Muscle layer of colon (tissue), 2 donors: ENCODE measurements around the gene CREB1.

Source experiments
- H3K27ac ChIP-seq: one replicate; pipeline ENCODE4 v1.7.0; 2013; ENCODE audit warnings: low read depth, mild to moderate bottlenecking, low read length, moderate library complexity
- H3K27me3 ChIP-seq, 2 donors: one replicate each; pipeline ENCODE4 v1.7.0; 2013; ENCODE audit warnings: low read length in 2 of 2, mild to moderate bottlenecking in 2 of 2; ENCODE audit not compliant: insufficient read depth in 2 of 2, control insufficient read depth in 1 of 2
- H3K36me3 ChIP-seq: one replicate; pipeline ENCODE4 v1.7.0; 2013; ENCODE audit warnings: mild to moderate bottlenecking, low read length; ENCODE audit not compliant: insufficient read depth
- H3K4me1 ChIP-seq: one replicate; pipeline ENCODE4 v1.7.0; 2013; ENCODE audit warnings: mild to moderate bottlenecking, low read length; ENCODE audit not compliant: insufficient read depth
- H3K4me3 ChIP-seq, 2 donors: one replicate each; pipeline ENCODE4 v1.7.0; 2013; ENCODE audit warnings: low read length in 2 of 2, low read depth in 1 of 2, mild to moderate bottlenecking in 1 of 2, moderate library complexity in 1 of 2
- H3K9ac ChIP-seq: one replicate; pipeline ENCODE4 v1.7.0; 2013; ENCODE audit warnings: low read length
- H3K9me3 ChIP-seq: one replicate; pipeline ENCODE4 v1.7.0; 2013; ENCODE audit warnings: mild to moderate bottlenecking, low read length
- donor health status: abdominal sarcoma.
- donor health status: Adenocarcinoma of cecum.

CREB1 gene

DNA sequence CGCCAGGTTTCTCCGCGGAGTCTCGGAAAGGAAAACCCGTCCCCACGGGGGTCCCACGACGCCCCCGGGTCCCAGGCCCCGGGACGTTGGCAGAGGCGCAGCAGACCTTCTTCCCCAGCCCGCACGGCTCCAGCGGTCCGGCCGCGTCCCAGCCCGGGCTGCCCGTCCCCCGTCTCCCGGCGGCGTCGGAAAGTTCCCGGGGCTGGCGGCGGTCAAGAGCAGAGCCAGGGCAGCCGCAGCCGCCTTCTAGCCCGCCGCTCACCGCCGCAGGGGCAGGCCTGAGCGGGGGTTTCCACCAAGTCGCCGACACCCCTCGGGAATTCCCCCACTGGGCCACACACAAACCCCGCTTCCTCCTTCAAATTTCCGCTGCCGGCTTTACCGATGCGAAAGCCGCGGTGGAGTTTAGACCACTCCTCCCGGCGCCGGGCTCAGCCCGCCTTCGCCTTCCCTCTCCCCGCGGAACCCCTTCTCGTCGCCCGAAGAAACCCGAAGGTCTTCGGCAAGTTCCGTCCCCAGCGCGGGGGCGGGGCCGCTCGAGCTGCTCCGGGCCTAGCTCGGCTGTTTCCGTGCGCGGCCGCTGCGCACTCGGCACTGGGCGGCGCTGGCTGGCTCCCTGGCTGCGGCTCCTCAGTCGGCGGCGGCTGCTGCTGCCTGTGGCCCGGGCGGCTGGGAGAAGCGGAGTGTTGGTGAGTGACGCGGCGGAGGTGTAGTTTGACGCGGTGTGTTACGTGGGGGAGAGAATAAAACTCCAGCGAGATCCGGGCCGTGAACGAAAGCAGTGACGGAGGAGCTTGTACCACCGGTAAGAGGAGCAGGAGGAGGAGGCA is at the start of gene CREB1:
TSS of gene CREB1 (plus strand) at position 633 of the 830 bp plus-strand sequence. CDS start 25,674 bp downstream, outside the sequence.
- peaks cover 23% of the 10 kb centered on the region for H3K4me1 ChIP-seq
- no peaks in the 10 kb centered on the region for H3K27me3 ChIP-seq

DNA sequence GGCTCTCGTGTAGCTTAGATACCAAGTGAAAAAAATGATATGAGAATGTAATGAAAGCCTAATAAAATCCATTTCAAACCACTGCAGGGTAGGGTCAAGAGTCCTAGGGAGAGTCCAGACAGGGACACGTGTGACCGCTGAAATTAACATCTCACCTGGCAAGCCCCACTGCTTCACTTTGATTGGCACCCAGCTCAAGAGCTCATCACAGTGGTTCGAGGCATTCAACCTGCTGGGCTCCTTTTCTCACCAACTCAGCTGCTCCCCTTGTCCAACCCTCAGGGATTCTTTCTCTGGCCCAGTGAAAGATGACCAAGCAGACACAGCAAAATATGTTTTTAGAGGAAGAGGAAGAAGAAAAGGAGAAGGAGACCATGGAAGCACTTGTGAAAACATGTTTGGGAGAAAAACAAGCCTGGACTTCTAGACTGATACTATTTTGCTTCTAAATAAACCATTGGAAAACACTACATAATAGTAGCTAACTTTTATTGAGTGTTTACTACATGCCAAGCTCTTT is 49.2 kb upstream of the CREB1 start:
- peak overlapping the region; percentile 32 for H3K27ac ChIP-seq
- H3K36me3 ChIP-seq = no peaks in the 10 kb centered on the region
- H3K4me3 ChIP-seq = no peak overlapping the region
- H3K9me3 ChIP-seq = no peaks in the 10 kb centered on the region
- H3K9ac ChIP-seq = no peak overlapping the region
- H3K27me3 ChIP-seq = no peaks in the 10 kb centered on the region
- peaks cover 9% of the 10 kb centered on the region for H3K4me1 ChIP-seq

More for the DNA sequence above, at the start of gene CREB1:
- Histone ChIP-seq H3K9me3 (no peaks in the 10 kb centered on the region), H3K9ac (peak within 1 kb of the TSS; percentile 85), H3K4me3 (peak within 1 kb of the TSS; percentile 83 to 84), H3K36me3 (no peaks in the 10 kb centered on the region), H3K27ac (peak within 1 kb of the TSS; percentile 96)

DNA sequence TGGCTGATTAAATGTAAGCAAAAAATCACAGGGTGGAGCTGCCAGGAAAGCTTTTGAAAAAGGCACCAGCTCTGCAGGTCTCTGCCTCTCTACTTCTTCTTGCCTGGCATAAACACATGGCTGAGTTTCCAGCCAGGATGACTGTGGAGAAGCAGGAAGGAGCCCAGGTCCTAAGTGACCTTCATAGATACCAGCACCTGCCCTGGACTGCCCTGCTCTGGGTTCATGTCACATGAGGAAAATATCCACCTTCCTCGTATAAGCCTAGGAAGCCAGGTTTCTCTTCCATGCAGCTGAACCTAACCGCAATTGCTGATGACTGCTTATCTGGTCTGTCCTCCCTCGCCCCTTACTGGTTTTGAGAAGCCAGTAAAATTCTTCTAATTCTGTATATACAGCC is 47.8 kb upstream of the CREB1 start:
- Histone ChIP-seq H3K9me3 (no peaks in the 10 kb centered on the region), H3K9ac (no peak overlapping the region), H3K4me3 (no peak overlapping the region), H3K4me1 (peaks cover 9% of the 10 kb centered on the region), H3K27ac (peak overlapping the region; percentile 45), H3K36me3 (no peaks in the 10 kb centered on the region), H3K27me3 (no peaks in the 10 kb centered on the region)

DNA sequence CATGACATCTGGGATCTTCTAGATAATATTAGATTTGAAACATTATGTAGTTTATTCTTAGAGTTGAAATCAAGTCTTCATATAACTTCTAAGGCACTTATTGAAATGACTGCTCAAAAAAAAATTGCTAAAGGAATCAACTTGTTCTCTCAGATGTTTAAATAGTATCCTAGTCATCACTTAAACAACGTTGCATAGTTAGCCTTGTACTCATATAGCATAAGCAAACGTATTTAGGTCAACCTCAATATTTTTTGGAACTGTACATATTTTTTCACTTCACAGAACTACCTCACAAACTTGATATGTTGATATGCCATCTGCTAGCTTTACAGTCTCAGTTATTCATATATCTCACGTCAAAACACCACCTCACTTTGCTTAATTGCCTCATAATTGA is 47.1 kb upstream of the CREB1 start:
- Histone ChIP-seq H3K9me3 (no peaks in the 10 kb centered on the region), H3K9ac (no peak overlapping the region), H3K36me3 (no peaks in the 10 kb centered on the region), H3K4me1 (peaks cover 9% of the 10 kb centered on the region), H3K4me3 (no peak overlapping the region), H3K27me3 (no peaks in the 10 kb centered on the region), H3K27ac (no peak overlapping the region)

DNA sequence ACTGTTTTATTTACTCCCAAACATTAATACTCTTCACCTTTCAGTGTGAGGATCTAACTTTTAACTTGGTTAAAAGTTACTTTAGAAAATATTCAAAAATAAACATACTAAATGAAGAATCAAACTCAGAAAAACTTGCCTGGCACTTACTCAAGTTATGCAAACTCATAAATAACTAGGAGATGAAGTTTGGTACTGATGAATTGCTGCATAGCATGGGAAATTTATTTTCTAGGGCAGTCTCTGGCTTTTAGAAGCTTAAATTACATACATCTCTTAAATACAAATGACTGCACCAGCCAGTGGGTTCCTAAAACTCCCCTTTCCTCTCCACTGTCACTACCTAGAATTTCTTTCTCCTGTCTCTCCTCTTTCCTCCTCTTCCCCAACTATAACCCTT is 46.7 kb upstream of the CREB1 start:
- no peak overlapping the region for H3K27ac ChIP-seq
- H3K27me3 ChIP-seq = no peaks in the 10 kb centered on the region
- peaks cover 9% of the 10 kb centered on the region for H3K4me1 ChIP-seq
- H3K36me3 ChIP-seq = no peaks in the 10 kb centered on the region
- no peak overlapping the region for H3K4me3 ChIP-seq
- no peak overlapping the region for H3K9ac ChIP-seq
- no peaks in the 10 kb centered on the region for H3K9me3 ChIP-seq

DNA sequence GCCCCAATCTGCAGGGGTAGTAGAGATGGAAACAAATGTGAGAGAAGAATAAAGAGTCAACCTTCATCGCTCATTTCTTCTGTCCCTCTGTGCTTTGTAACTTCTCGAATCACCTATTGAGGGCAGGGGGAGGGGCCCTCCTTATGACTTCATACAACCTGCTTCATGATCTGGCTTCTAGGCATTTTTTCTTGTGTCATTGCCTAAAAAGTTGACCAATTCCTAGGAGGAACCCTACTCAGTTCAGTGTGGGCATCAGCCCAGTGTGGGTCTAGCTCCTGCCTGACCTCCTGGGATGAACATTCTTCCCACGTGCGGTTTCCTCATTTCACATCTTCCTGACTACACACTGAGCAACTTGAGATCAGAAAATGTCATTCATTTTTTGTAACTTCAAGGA is 46.3 kb upstream of the CREB1 start:
- no peaks in the 10 kb centered on the region for H3K36me3 ChIP-seq
- H3K27ac ChIP-seq = no peak overlapping the region
- H3K4me1 ChIP-seq = peaks cover 9% of the 10 kb centered on the region
- H3K27me3 ChIP-seq = no peaks in the 10 kb centered on the region
- H3K4me3 ChIP-seq = no peak overlapping the region
- no peak overlapping the region for H3K9ac ChIP-seq
- no peaks in the 10 kb centered on the region for H3K9me3 ChIP-seq

DNA sequence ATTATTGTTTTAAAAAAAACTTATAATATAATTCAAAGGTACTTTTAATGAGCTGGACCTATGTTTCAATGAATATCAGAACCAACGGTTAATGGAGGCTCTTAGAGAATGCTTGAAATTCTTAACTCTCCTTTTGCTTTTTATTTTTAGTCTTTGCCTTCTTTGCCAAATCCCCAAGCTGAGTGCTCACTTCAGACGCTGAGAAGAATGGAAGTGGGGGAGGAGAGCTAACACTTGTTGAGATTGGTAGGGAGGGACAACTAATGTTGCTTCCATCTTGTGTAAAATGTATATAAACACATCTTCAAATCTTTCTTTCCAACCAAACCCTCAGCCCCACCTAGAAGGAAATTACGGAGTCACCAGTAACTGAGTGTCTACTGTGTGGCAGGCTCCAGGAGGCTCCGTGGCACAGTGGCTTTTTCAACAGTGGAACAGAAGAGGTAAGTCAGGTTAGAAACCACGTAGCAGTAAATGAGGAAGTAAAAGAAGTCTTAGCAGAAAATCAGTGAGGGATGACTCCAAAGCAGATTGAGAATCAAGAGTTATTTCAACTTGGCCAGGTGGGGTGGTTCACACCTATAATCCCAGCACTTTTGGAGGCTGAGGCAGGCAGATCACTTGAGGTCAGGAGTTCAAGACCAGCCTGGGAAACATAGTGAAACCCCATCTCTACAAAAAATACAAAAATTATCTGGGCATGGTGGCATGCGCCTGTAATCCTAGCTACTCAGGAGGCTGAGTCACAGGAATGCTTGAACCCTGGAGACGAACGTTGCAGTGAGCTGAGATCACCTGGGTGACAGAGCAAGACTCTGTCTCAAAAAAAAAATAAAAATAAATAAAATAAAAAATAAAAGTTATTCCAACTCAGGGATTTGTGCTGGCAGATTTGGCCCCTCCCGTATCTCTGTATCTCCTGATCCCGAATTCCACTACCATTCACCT is 45.0 kb upstream of the CREB1 start:
- no peaks in the 10 kb centered on the region for H3K9me3 ChIP-seq
- H3K27me3 ChIP-seq = no peaks in the 10 kb centered on the region
- H3K4me3 ChIP-seq = no peak overlapping the region
- H3K36me3 ChIP-seq = no peaks in the 10 kb centered on the region
- no peak overlapping the region for H3K27ac ChIP-seq
- H3K9ac ChIP-seq = no peak overlapping the region
- H3K4me1 ChIP-seq = peaks cover 9% of the 10 kb centered on the region

DNA sequence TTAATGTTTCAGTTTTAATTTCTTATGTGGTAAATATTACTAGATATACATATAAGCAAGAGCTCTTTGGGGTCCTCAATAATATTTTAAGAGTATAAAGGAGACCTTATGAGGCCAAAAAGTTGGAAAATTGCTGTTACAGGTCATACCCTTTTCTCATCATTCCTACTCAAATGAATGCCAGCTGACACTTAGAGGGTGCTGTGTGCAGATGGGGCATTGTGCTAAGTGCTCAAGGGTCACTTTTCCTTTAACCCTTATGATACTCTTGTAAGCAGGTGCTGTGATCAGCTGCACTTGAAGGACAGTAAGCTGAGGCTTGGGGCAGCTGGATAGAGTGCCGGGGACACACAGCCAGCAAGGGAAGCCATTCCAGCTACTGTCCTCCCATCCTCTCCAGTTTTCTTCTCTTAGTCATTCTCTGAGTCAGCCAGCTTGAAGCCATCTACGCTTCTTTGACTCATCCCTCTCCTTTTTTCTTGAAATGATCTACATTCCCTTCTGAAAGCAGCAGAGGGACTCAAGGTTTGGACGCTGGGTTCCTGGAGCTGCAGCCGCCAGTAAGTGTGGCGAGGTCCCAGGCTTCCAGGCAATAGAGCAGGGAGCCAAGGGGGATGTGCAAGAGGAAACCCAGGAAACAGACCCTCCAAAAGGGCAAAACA is 42.0 kb upstream of the CREB1 start:
- H3K9me3 ChIP-seq = no peaks in the 10 kb centered on the region
- H3K9ac ChIP-seq = no peak overlapping the region
- peaks cover 5% of the 10 kb centered on the region for H3K4me1 ChIP-seq
- no peak overlapping the region for H3K4me3 ChIP-seq
- no peak overlapping the region for H3K27ac ChIP-seq
- no peaks in the 10 kb centered on the region for H3K27me3 ChIP-seq
- no peaks in the 10 kb centered on the region for H3K36me3 ChIP-seq

DNA sequence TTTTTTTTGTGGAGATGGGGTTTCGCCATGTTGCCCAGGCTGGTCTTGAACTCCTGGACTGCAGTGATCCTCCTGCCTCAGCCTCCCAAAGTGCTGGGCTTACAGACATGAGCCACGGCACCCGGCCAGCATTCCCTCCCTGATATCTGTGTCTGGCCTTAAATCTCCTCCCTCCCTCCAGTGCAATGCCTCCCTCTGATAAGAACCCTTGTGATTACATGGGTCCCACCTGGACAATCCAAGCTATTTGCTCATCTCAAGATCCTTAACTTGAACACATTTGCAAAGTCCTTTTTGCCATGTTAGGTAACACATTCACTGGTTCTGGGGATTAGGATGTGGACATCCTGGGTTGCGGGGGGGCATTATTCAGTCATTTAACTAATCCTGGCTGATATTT is 40.5 kb upstream of the CREB1 start:
- H3K27me3 ChIP-seq = no peaks in the 10 kb centered on the region
- H3K36me3 ChIP-seq = no peaks in the 10 kb centered on the region
- no peak overlapping the region for H3K27ac ChIP-seq

DNA sequence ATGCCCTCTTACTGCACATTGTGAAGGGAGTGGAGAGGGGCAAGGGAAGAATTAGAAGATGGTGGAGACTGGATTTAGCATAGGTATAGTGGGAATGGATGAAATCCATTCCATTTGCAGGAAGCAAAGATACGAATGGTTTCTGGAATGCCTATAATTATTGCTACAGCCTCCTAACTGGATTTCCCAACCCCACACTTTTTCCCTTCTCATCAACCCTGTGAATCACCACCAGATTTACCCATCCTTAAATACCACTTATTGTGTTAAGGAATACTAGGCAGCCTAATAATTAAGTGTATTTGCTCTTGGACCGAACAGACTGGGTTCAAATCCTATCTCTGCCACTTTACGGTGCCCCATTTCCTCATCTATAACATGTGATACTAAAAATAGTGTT is 39.3 kb upstream of the CREB1 start:
- H3K9me3 ChIP-seq = no peaks in the 10 kb centered on the region
- H3K36me3 ChIP-seq = no peaks in the 10 kb centered on the region
- H3K27me3 ChIP-seq = no peaks in the 10 kb centered on the region
- no peak overlapping the region for H3K27ac ChIP-seq
- H3K4me1 ChIP-seq = no peaks in the 10 kb centered on the region
- no peak overlapping the region for H3K4me3 ChIP-seq
- H3K9ac ChIP-seq = no peak overlapping the region

More for the DNA sequence above, 40.5 kb upstream of the CREB1 start:
- Histone ChIP-seq H3K9ac (no peak overlapping the region), H3K4me1 (peaks cover 5% of the 10 kb centered on the region), H3K9me3 (no peaks in the 10 kb centered on the region), H3K4me3 (no peak overlapping the region)

DNA sequence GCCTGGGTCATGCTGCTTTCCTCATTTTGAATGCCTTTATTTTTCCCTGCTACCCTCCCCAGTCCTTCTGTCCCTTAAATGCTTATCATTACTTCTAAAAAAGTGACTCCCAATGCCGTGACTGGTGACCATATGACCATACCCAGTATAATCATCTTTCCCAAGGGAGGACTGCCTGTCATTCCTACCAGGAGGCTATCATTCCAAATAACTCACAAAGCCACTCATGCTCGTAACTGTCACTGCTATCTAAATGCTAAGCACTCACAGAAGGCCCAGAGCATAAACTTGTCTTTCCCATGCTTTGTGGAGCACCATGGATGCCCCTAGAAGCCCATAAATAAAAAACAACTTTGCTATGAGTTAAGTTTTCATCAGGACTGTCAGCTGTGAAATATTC is 38.7 kb upstream of the CREB1 start:
- Histone ChIP-seq H3K4me1 (no peaks in the 10 kb centered on the region), H3K9me3 (no peaks in the 10 kb centered on the region), H3K9ac (no peak overlapping the region), H3K27me3 (no peaks in the 10 kb centered on the region), H3K27ac (no peak overlapping the region), H3K36me3 (no peaks in the 10 kb centered on the region), H3K4me3 (no peak overlapping the region)
